ENCODE measurements around the gene LYZL4.

GRCh38 chr3:42447481-42447880 lies 37.1 kb upstream of the LYZL4 start:
- TF ChIP-seq CTCF (IDR thresholded peaks at IDR 0.05) (no peak), POLR2A (IDR thresholded peaks at IDR 0.05) (no peak)
